HG03460 (cell line): Measurements from ENCODE around the gene SLC22A4.

ENCODE experiments used
- ATAC-seq: cut with Tn5 transposase; IDR thresholded peaks from one replicate; pipeline ENCODE4 v1.9.1; 2021; ENCODE audit not compliant: unreplicated experiment

SLC22A4 gene

DNA sequence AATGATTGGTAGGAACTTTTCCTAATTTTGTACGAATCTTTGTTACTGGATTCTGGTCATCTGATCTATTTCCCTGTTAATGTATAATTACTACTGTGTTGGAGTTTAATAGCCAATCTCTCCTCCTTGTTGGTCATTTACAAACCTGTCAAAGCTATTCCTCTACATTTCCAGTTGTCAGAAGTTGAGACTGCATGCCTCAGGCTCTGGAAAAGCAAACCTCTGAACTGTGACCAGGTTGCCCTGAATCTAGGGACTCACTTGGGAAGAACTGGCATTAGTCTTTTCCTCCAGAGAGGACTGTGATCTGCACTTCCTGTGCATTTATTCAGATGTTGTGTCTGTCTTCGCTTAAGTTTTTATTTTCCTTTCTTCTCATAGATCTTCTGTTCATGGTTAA lies 20.6 kb upstream of the SLC22A4 start:
- no peak for ATAC-seq

DNA sequence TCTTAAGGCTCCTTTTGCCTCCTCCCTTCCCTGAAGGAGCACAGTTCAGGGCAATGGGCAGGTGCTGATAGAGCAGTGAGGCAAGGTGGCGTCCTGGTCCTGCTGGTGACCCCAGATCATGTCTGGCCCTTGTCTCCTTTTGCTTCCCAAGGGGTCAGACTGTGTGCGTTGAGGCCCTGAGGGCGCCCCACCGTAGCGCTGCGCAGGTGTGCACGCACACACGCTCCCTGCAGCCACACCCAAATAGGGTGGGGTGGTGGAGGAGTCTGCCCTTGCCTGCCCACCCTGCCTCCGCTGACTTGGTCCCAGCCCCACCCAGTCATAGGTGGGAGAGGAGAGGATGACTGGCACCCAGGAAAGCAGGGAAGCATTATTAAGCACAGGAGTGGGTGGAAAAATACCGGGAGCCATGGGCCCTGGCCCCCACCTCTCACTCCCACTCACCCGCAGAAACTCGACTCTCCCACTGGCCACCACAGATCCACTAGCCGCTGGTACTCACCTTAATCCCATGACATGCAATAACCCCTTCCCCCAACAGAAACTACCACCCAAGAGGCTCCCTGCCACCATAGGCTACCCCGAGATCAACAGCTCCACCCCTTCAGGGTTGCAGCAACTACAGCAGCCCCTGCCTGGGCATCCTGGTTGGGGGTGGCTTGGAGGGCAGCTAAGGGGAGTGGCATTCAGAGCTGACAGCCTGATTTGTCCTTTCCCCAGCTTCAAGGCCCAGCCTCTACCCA lies 20.0 kb upstream of the SLC22A4 start:
- ATAC-seq: no peak

DNA sequence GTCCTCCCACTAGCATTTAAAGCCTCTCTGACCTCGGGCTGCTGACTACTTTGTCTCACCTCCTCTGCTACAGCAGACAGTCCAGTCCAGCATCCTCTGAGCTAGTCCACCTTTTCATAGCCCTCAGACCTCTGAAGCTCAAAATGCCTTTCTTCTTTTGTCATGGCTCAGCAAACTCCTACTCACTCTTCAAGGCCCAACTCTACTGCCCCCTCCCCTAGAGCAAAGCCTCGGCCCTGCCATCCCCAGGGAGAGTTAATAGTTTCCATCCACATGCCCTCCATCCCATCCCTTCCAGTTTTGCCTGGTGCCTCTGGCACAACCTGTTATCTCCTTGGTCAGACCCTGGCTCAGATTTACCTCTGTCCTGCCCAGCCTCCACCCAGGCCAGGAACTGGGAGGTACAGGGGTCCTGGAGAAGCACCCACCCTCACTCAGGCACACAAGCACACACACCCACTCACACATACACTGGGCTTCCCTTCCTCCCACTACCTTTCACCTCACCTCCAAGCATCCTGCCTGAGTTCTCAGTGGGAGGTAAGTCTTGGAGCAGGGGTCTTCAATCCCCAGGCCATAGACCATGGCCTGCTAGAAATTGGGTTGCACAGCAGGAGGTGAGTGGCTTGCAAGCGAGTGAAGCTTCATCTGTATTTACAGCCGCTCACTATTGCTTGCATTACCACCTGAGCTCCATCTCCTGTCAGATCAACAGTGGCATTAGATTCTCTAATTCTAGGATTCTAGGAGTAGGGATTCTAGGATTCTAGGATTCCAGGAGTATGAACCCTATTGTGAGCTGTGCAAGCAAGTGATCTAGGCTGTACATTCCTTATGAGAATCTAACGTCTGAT lies 18.6 kb upstream of the SLC22A4 start:
- no peak for ATAC-seq

DNA sequence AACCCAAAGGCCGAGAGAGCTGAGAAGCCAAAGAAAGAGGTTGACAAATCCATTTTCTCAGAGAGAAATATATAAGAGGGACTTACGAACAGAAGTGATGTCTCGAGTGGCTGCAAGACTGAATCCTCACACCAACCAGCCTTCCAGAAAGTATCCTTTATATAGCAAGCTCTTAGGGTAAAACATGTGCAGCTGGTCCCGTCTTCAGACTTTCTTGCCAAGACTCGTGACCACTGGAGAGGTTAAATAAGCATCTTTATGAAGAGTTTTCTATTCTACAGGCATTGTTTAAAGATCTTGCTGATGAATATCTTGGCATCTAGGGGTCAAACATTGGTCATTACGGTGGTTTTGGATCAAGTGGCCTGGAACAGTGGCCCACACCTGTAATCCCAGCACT lies 16.9 kb upstream of the SLC22A4 start:
- no peak for ATAC-seq

DNA sequence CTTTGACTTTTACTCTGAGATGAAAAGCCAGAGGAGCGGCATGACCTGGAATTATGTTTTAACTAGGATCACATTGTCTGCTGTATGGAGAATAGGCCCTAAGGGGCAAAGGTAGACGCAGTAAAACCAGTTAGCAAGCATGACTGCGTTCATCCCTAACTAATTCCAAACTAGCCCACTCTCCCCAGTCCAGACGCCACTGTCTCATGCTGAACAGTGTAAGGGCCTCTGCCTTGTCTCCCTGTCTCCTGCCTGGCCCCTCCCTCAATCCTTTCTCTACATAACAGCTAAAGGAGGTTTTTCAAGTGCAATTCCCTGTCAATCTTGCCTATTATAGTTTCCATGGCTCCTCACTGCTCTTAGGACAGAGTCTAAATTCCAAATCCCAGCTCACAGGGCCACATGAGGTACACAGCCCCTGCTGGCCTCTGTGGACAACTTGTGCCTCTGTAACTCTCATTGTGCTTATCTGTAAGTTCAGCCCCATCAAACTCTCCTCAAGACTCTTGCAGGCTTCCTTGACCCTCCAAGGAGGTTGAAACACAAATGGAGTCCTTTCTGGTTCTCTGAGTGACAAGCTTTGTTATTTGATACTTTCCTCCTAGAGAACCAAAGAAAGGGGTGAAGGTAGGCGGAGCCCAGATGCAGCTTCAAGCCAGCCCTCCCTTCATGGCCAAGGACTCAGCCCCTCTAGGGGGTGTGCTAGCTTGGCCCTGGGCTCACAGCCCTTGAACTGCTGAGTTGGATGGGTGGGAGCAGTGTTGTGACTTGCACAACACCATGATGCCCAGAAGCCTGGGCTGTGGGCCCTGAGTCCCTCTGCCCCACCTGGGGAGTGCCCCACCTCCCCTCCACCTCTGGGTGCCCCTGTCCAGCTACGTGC lies 16.0 kb upstream of the SLC22A4 start:
- no peak for ATAC-seq

DNA sequence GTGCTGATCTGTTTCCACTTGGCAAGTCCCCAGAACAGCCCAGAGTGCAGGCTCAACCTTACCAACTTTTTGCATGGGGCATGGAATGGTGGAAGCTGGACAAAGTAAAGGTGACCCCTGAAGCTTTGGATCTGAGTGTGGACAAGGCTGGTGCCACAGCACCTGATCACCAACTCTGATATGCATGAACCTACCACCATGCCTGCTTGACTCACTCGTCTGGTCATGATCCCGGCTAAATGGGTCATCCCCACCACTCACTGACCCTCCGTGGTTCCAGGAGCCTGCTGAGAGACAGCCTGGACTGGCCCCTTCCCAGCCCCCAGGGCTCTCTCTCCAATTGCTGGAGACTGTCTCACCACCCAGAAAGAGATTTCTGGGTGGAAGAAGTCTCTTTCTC lies 14.4 kb upstream of the SLC22A4 start:
- no peak for ATAC-seq

DNA sequence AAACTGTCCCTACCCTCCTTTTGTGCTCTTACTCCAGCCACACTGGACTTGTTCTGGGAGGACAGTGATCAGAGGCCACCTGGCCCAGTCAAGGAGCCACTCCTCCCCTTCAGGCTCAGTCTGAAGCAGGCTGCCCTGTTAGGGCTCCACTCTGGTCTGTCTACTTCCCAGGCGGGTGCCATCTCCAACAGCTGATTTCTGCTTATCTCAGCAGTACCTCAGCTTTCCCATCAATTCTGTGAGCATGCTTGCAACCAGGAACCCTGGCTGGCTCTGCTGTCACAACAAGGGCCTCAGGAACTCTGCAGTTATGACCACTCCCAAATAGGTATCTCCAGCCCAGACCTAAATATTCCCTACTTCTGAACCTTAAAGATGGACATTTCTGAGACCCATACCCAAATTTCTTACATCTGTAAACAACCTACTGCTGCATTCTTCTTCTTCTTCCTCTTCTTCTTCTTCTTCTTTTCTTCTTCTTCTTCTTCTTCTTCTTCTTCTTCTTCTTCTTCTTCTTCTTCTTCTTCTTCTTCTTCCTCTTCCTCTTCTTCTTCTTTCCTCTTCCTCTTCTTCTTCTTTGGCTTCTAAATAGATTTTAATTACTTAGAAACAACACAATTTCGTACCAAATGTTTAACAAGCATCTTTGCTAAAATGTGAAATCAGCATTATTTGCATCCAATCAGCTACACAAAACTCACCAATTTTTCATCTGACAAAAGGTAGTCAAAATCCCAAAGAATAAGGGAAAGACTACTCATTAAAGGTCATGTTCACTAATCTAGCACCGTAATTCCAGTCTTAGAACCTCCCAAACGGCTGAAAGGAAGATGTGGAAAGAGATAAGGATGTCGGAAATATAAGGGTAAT lies 13.6 kb upstream of the SLC22A4 start:
- no peak for ATAC-seq

DNA sequence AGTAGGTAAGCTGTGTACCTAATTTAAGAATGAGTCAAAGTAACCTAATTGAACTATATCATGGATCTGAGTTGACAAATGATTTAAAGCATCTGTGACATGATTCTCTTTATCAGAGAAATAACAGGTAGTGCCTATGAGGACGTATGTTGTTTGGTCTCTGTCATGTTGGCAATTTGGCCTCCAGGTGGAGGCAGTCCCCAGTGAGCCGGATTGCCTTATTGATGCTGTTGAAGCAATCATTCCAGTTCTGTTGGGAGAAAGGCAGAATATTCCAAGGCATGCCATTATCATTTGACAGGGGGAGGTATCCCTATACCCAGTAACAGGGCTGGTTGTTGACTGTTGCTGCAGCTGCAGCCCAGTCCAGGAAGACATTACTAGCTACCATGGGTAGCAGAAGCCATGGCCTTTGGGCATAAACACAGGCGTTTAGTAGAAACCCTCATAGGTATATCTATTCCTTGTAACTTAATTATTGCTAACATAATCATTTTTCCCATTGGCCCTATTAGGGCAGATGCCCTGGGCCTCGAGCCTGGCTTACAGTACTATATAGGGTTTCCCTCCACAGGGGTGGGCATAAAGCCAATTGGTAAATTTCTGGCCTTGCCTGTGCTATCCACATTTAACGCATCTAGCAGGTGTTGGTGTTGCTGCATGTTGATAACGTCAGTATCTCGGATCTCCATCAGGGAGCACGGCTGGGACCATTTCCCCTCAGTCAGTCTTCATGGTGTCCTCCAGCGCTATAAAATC lies 12.2 kb upstream of the SLC22A4 start:
- no peak for ATAC-seq

DNA sequence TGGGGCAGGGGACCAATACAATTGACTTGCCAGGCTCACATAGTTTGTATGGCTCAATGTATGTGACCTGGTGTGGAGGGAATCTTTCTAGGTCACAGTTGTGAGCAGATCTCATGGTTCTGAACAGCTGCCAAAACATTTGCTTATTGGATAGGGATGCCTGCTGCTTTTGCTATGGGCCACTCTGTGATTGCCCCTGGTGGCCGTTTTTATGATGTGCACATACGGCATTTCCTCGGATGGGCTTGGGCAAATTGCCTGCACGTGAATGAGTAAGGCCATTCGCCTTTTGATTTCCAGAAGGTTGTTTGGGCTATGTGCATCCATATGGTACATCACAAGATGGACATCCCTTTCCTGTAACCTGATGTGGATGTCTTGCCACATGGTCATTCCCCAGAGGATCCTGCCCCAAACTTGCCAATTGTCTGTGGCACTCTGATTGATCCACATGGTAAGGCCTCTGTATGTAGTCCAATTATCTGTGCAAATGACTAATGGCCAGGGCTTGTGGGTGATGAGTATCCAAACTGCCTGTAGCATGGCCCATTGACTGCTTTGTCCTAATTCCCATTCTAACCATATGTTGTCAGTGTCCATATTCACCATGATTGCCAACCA lies 10.7 kb upstream of the SLC22A4 start:
- ATAC-seq: no peak

DNA sequence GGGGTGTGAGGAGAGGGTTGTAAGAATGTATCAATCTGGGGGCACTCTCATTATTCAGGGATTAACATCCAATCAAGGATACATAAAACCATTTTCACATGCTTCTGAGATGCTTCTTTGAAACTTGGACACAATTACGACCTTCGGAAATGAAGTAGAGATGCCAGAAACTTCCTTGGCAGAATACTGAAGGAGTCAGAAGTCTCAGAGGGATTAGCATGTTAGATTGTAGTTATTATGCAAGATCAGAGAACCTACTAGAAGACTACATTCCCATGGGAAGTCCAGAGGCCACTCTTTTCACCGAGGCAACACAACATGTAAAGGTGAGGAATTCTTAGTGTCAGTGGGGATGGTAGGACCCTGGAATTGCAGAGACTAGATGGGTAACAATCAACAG lies 5.1 kb upstream of the SLC22A4 start:
- no peak for ATAC-seq

DNA sequence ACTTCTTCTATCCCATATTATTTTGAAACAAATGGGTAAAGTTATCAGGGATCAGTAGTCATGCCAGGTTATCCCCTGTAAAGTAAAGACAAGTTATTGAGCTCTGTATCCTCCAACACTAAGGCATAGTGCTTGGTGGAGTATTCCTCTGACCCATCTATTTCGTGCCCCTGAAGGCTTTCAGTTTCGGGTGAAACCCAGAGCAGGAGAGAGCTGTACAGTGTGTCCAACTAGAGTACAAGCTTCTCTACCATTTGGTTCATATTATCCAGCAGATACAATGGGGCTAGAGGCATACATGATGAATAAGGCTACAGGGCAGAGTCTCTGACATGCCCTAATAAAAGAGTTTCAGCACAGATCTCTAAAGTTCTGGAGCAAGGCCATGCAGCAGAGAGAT lies 3.2 kb upstream of the SLC22A4 start:
- no peak for ATAC-seq

DNA sequence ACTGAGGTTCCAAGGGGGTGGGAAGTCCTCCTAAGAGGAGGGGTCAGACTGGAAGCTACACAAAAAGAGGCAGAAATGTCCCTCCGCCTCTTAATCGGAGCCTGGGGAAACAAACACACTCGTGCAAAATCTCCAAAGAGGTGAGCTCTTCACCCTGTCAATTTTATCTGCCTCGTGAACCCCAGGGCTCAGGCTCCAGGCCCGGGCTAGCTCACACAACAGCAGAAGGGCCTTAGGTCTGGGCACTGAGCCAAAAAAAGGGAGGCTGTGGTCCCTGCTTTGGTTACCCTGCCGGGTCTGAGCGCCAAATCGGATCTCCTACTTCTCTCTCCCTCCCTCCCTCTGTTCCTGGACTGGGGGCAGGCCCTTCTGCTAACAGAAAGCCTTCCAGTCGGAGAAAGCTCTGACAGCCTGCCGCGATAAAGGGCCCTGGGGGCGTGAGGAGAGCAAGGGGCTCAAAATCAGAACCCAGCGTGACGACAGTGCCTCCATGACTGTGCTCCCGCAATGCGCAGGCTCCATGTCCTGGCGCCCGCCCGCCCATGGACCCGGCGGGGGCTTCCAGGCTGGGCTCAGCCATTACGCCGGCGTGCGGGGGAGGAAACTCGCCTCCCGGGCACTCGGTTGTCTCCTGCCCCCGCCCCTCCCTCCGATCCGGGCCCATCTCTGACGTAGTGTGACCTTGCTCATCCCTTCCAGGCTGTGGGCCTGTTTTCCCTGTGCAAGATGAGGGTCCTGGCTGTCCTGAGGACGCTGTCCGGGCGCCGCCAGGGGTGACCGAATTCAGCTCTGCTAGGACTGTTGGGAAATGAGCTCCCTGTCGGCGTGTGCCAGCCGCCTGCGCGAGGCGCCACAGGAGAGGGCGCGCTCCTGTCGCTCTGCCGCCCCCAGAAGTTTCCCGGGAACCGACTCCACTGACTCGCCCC lies 865 bp upstream of the SLC22A4 start:
- peak; percentile 44 for ATAC-seq

DNA sequence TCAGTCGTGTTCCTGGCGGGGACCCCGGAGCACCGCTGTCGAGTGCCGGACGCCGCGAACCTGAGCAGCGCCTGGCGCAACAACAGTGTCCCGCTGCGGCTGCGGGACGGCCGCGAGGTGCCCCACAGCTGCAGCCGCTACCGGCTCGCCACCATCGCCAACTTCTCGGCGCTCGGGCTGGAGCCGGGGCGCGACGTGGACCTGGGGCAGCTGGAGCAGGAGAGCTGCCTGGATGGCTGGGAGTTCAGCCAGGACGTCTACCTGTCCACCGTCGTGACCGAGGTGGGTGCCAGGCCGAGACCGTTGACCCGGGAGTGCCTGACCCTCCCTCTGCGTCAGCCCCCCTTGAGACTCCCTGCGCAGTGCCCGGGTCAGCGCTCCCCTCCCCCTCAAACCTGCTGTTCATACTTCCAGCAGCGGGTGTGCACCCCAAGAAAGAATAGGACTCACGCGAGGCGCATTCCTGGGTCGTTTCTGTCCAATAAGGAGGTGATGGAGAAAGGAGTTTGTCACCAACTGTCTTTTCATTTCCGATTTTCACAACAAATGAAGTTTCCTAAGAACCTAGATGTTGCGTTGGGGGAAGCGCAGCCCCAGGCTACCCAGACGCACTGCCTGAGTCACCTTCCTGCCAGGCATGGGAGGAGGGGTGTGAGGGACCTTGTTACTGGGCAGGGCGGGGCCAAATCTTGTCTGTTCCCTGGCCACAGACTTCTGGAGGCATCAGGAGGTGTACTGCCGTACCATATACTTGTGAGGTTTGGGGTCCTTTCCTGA lies 722 bp downstream of the SLC22A4 start:
- peak; percentile 11 for ATAC-seq

DNA sequence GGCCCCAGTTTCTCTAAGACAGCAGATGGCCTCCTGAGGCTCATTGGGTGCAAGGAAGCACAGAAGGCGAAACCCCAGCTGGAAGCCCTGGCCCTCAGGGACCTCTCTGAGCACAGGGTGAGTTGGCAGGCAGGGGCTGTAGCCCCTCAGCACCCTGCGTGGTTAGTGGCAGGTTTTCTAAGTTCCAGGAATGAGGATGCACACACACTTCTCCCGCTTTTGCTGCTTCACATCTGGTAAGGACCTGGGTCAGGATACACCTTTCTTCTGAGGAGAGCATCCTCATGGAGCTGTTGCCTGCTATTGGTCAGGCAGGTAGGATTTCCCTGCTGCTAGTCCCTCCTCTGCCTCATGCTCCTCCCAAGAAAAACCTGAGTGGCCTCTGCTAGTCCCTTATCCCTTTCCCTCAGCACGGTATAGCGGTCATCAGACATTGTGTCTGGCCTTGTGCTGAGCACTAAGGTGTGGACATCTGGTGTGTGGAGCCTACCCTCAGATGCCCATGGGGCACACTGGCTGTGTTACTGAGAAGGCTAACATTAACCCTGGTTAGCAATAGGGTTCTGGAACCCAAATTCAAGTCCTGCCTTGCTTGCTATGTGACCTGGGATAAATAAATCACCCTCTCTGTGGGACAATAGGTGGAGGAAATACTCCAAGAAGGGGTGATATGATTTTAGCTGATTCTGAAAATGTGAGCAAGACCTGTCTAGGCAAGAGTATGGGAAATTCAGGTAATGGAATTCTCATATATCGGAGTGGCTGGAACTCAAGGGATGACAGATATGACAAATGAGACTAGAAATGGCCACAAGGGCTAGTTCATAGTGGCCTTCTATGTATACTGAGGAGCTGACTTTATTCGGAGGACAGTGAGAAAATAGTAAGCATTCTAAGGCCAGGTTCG lies 1.6 kb downstream of the SLC22A4 start:
- no peak for ATAC-seq

DNA sequence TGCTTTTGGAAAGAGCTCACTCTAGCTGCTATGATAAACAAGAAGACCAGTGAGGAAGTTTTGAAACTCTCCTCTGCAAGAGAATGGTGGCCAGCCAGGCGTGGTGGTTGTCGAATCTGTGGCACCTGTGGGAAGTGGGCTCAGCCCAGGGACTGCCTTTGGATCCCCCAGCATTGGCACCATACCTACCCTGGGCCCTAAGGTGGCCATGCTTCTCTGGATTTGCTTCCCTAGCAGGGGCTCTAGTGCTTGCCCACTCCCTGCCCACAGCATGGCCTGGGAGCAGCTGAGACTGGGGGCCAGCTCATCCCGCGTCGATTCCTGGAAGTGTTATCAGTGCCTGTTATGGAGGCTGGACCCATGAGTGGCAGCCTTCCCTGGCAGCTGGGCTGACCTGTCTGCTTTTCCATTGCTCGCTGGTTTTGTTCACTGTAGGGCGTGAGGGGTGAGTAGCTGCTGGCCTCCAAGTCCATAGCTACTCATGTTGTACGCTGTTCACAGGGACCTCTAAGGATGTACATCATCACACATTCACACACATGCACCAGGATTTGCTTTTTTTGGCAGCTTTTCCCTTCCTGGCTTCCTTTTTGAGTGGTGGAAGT lies 2.3 kb downstream of the SLC22A4 start:
- ATAC-seq: no peak
